NCI-H748 (cell line): ENCODE results near the gene UNC5A.

ENCODE experiments used
- DNase-seq: peaks from one replicate; lab custom pipeline; 2025; ENCODE audit not compliant: unreplicated experiment; lab: John Stamatoyannopoulos, UW

UNC5A gene

GRCh38 chr5:176877793-176878331 lies 67.5 kb downstream of the UNC5A start:
- DNase-seq = peak; percentile 47

GRCh38 chr5:176878463-176878862 lies 68.1 kb downstream of the UNC5A start:
- DNase-seq = no peak

- no peak for DNase-seq
Observed at GRCh38 chr5:176878906-176879662, 68.7 kb downstream of the UNC5A start.

GRCh38 chr5:176879663-176880361 lies 69.5 kb downstream of the UNC5A start:
- no peak for DNase-seq

GRCh38 chr5:176880366-176881020 lies 70.1 kb downstream of the UNC5A start:
- no peak for DNase-seq

GRCh38 chr5:176881021-176881749 lies 70.8 kb downstream of the UNC5A start:
- DNase-seq = no peak

GRCh38 chr5:176881816-176882566 lies 71.6 kb downstream of the UNC5A start:
- no peak for DNase-seq

GRCh38 chr5:176882567-176882903 lies 72.2 kb downstream of the UNC5A start:
- no peak for DNase-seq

GRCh38 chr5:176883700-176884570 lies 73.6 kb downstream of the UNC5A start:
- DNase-seq = peak; percentile 37

- DNase-seq = no peak
Observed at GRCh38 chr5:176884571-176884890, 74.2 kb downstream of the UNC5A start.

GRCh38 chr5:176886336-176887251 lies 76.2 kb downstream of the UNC5A start:
- no peak for DNase-seq

- no peak for DNase-seq
Observed at GRCh38 chr5:176887252-176887849, 77.0 kb downstream of the UNC5A start.

GRCh38 chr5:176888016-176888864 lies 77.9 kb downstream of the UNC5A start:
- no peak for DNase-seq

GRCh38 chr5:176888865-176889165 lies 78.5 kb downstream of the UNC5A start:
- no peak for DNase-seq

- no peak for DNase-seq
Observed at GRCh38 chr5:176889321-176890280, 79.2 kb downstream of the UNC5A start.
